HG02884 (cell line): ENCODE results near the gene BACH2.
"Not testable (repeated sequence)": the region's sequence is repeated elsewhere in the genome, so short reads cannot be mapped to it uniquely, and the experiment has no call there.

ENCODE experiments used
- ATAC-seq: cut with Tn5 transposase; IDR thresholded peaks from one replicate; pipeline ENCODE4 v1.9.1; 2021; ENCODE audit warnings: mild to moderate bottlenecking, moderate library complexity; ENCODE audit not compliant: unreplicated experiment

BACH2 gene

GRCh38 chr6:89984926-89985750 lies 311.5 kb downstream of the BACH2 start:
- ATAC-seq, result no peak

- ATAC-seq, result no peak
These were observed 316.3 kb downstream of the BACH2 start for GRCh38 chr6:89980353-89980752.

GRCh38 chr6:89979481-89980119 lies 317.0 kb downstream of the BACH2 start:
- no peak for ATAC-seq

- ATAC-seq, result no peak
These were observed 317.9 kb downstream of the BACH2 start for GRCh38 chr6:89978749-89979145.

- ATAC-seq, result no peak
These were observed 318.6 kb downstream of the BACH2 start for GRCh38 chr6:89977808-89978748.

GRCh38 chr6:89976694-89977020 lies 320.0 kb downstream of the BACH2 start:
- no peak for ATAC-seq

GRCh38 chr6:89975991-89976693 lies 320.5 kb downstream of the BACH2 start:
- ATAC-seq, result no peak

- no peak for ATAC-seq
These were observed 321.3 kb downstream of the BACH2 start for GRCh38 chr6:89975366-89975765.

- ATAC-seq, result no peak
These were observed 321.8 kb downstream of the BACH2 start for GRCh38 chr6:89974834-89975233.

GRCh38 chr6:89972025-89972381 lies 324.6 kb downstream of the BACH2 start:
- ATAC-seq, result no peak

- not testable (repeated sequence) for ATAC-seq
These were observed 325.2 kb downstream of the BACH2 start for GRCh38 chr6:89971338-89972024.

GRCh38 chr6:89970609-89971337 lies 325.9 kb downstream of the BACH2 start:
- no peak for ATAC-seq

- no peak for ATAC-seq
These were observed 326.6 kb downstream of the BACH2 start for GRCh38 chr6:89970072-89970471.

GRCh38 chr6:89966913-89967312 lies 329.7 kb downstream of the BACH2 start:
- no peak for ATAC-seq

- no peak for ATAC-seq
These were observed 330.5 kb downstream of the BACH2 start for GRCh38 chr6:89966228-89966544.

- ATAC-seq, result no peak
These were observed 331.0 kb downstream of the BACH2 start for GRCh38 chr6:89965441-89966227.

GRCh38 chr6:89963391-89963790 lies 333.3 kb downstream of the BACH2 start:
- ATAC-seq, result no peak

- ATAC-seq, result no peak
These were observed 335.2 kb downstream of the BACH2 start for GRCh38 chr6:89961481-89961880.

GRCh38 chr6:89959883-89960282 lies 336.8 kb downstream of the BACH2 start:
- ATAC-seq, result no peak
